Activated CD4-positive, alpha-beta T cell treated with anti-CD3 and anti-CD28 coated beads, Interleukin-2, amount 50 U/mL, for 16 hours (primary cell): ENCODE results near the gene MMP19.
"Not testable (repeated sequence)": the region's sequence is repeated elsewhere in the genome, so short reads cannot be mapped to it uniquely, and the experiment has no call there.

Experiments
- DNase-seq: peaks from one replicate; pipeline ENCODE4 v3.0.0-alpha.2; 2020

The MMP19 gene

DNA sequence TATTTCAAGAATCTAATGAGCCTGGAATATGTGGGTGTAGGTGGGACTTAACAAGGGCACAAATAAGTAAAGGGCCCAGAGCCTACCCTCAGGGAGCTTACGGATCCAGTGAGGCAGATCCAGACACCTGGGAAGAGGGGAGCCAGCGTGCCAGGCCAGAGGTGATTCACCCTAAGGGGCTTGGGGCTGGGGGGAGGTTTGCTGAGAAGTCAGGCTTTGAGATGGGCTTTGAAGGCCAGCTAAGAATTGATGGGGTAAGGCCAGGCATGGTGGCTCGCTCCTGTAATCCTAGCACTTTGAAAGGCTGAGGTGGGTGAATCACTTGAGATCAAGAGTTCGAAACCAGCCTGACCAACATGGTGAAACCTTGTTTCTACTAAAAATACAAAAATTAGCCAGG lies 695 bp upstream of the MMP19 start:
- no peak for DNase-seq

DNA sequence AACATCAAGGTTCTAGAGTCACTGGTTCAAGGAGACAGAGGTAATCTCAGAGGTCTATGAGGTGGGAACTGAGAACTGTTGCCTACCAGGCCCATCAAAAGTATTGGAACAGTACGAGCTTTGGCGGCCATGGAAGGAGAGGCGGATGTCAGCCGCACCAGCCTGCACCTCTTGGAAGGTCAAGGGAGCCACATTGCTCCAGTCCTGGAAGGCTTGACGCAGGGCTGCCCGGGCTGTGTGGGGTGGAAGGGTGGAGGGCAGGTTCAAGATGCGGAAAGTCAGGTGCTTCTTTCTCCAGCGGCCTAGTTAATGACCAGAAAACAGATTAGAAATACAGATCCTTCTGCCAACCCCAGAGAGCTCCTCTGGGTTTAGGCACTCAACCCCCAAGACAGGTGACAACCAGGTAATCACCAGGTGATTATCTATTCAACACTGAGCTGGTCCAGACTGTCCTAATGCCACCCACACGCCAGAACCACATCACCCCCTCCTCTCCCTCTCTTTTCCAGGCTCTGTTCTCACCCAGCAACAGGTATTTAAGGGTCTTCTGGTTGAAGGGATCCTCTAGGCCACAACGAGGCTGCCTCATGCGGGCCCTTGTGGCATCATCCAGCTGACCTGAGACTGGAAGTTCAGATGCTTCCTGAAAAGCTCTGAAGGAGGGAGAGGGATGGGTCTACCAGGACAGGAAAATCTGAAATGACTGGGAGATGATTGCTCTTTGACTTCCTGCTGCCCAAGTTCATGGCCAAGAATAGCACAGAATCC lies 2.0 kb downstream of the MMP19 start:
- DNase-seq, result no peak

DNA sequence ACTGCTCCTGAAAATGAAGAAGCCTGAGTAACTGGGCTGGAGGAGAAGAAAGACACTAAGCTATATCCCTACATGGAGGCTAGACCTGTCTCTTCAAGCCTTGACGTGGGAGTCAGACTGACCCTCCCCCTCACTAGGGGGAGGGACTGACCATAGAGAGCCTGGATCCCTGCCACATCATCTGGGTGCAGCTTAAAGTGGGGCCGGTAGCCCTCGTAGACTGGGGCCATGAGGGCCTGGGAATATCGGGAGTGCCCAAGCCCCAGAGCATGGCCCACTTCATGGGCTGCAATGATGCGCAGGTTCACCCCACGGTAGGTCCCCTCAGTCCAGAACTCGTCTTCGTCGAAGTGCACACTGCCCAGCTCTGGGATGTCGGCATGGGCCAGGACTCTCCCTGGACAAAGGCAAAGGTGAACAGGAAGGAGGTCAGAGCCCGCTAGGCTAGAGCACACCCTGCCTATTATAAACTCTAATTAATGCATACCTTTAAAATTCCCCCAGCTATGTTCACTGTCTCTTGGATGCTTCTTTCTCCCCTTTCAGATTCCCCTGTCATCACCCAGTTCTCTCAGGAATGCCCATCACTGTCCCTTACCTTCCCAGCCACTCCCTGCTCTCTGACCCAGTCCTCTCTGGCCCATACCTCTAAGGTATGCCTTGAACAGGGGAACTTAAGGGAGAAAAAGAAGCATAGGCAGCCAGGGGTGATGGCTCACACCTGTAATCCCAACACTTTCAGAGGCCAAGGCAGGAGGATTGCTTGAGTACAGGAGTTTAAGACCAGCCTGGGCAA lies 3.2 kb downstream of the MMP19 start:
- no peak for DNase-seq

DNA sequence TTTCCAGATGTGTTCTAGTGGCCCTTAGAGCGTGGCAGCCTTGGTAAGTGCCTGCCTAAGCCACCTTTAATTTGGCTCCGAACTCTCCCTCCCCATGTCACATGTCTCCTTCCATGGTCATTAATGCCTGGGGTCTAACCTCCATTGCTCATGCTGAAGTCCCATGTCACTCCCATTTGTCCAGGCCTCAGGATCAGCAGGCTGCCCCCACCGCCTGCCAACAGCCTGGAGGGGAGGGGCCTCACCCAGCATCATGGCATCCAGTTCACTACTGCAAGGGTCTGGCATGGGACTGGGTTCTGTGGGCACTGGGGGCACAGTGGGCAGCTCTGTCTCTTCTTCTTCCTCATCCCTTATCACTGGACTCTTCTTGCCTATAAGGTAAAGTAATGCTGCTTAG lies 4.4 kb downstream of the MMP19 start:
- DNase-seq, result no peak

DNA sequence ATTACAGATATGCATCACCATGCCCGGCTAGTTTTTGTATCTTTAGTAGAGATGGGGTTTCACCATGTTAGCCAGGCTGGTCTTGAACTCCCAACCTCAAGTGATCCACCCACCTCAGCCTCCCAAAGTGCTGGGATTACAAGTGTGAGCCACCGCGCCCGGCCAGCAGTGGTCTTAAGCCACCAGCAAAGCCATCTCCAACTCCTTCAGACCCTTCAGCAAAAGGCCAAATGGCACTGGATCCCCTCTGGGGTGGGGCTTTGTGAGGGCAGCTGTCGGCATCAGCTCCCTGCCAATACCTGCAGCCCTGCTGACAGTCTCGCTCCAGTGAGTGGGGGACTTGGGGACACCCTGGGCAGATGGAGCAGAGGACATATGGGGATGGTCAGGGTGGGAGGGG lies 8.3 kb downstream of the MMP19 start:
- DNase-seq, result not testable (repeated sequence)

DNA sequence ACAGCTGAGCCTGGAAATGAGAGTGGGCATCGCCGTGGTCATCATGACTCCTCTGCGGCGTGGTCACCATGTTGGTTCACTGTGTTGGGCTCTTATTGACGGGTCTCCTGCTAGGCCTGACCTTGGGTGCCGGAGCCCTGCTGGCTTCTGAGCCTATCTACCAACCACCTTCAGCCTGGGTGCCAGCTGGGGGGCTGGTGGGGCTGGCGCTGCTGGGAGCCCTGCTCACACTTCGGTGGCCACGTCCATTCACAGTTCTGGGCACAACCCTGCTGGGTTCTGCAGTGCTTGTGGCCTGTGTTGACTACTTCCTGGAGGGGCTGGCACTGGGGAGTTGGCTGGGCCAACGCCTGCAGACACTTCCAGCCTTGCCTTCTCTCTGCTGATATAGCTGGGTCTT lies 9.7 kb downstream of the MMP19 start:
- DNase-seq, result no peak

DNA sequence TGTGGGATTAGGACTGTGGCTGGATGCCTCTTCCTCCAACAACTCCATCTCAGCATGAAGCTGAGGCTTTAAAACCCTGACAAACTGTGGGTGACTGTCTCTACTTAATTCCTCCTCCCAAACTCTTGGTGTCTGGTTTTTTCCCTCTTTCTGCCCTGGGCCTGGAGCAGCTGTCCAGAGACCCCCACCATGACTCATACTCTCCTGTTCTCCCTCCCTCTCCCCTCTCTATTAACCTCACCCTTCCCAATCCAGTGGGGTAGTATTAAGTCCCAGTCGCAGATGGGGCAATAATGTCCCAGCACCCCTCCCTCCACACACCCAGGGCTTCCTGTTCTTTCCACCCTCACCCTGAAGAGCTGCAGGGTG lies 11.3 kb downstream of the MMP19 start:
- no peak for DNase-seq

DNA sequence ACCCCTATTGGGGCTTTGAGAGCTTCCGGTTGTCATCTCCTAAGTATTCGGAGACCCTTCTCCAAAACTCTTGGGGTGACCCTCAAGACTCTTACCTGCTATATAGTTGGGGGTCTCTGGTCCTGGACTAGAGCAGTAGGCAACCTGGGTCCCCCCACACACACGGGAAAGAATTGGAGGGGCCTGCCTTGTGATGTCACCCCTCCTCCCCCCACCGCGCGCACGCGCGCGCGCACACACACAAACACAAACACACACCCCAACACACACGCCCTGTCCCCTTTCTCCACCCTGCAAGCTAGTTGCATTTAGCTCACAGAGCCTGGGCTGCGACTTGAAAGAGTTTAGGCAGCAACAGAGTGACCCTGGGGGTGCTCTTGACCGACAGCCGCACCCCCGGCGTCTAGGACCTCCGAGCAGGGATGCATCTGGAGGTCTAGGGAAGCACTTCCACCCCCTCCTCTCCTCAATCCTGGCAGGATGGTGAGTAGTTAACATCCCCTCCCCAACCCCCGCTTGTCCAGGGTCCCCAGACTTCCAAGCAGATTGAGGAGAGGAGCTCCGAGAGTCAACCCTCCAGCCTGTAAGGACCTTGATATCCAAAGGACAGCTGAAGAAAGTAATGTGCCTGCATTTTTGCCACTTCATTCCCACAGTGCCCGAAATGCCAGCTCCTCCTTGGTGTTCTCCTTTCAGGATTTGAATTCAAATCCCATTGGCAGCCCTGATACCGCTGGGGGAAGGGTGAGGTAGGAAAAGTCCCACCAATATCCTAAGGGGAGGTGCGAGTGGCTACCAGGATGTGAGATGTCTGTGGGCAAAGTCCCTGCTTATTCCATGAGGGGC lies 11.9 kb downstream of the MMP19 start:
- peak; percentile 51 for DNase-seq

DNA sequence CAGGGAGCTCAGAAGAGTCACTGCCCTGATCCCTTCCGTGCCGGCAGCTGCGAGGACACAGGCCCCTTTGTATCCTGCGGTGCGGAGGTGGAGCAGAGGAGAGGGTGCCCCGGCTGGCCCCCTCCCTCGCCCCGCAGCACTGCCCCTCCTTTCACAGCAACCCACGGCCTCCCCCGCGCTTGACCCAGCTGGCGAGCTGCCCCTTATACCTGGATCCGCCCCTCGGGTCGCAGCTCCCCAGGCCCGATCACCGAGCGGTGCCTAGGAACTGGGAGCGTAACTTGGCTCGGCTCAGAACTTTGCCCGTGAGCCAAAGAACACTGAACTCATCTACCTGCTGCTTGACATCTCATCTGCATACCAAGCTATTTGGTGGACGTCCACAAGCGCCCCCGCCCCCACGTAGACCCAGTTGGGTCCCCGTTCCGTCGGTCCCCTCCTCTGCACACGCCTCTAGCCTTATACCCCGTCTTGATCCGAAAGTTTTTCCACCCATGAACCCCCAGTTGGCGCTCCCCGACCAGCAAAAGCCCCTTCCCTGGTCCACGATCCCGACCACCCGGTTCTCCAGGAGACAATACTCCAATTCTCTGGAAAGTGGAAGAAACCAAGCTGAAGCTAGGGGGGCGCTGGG lies 12.7 kb downstream of the MMP19 start:
- DNase-seq, result peak; percentile 22

DNA sequence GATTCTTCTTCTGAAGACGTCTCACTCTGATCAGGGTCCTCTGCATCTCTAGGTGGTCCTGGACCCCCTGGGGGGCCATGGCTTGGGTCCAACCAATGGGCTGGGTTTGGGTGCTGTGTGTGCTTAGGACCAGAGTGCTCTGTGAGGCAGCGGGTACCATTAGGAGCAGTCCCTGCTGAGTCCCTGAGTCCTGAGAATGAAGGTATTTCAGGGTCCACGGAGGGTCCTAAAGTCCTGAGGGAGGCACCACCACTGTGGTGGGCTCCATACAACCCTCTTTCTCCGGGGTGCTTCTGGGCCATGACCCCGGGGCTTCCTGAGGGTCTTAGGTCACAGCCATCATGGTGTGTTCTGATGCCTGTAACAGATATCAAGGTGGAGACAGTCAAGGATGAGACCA lies 14.4 kb downstream of the MMP19 start:
- no peak for DNase-seq

DNA sequence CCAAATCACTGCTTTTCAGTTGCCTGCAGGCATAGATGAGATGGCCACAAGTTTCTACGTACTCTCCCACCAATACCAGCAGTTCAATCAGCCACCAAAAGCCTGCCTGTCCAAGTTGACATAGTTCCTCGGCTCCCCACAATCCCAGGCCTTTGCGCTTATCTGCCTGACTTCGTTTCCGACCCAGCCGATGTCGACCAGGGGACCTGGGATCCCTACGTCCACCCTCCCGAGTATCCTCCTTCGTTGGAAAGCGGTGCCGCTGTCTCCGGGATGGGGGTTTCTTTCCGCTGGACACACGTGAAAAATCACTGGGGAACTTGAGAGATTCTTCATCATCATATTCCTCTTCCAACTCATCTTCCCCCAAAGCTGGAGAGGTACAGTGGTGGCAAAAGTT lies 14.9 kb downstream of the MMP19 start:
- DNase-seq, result no peak

DNA sequence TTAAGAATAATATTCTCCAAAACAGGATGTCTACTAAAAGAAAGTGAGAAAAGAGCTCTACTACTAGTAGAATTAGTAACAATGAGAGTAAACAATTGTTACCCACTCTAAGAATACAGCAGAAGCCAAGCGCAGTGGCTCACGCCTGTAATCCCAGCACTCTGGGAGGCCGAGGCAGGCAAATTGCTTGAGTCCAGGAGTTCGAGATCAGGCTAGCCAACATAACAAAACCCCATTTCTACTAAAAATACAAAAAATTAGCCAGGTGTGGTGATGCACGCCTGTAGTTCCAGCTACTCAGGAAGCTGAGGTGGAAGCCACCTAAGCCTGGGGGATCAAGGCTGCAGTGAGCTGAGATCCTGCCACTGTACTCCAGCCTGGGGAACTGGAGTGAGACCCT lies 18.0 kb downstream of the MMP19 start:
- no peak for DNase-seq

DNA sequence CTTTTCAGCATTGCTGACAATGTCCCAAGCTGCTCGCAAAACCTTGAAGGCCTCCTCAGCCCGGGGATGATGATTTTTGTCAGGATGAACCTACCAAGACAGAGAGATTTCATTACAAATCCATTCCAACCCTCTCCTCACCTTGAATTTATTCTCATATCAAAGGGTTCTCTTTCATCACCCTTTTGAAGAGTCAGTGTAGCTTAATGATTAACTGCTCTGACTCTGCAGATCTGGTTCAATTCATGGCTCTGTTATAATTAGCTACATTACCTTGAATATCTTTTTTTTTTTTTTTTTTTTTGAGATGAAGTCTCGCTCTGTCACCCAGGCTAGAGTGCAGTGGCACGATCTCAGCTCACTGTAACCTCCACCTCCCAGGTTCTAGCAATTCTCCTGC lies 19.3 kb downstream of the MMP19 start:
- DNase-seq, result no peak

DNA sequence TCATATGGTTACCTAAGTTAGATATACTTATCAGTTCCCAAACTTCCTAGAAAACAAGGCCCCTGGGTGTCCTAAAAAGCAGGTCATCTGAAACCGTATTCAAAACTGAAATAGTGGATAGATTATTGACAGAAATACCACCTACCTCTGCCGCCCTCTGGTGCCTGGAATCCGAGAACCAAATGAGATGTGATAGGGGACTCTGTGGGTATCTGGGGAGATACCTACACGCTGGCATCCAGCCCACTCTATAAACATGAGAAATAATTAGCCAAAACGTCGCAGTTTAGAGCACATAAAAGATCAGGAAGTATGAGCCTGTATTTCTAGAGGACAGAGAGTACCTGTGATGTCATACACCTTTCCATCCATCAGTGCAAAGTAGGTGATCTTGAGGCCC lies 20.5 kb downstream of the MMP19 start:
- DNase-seq, result no peak

DNA sequence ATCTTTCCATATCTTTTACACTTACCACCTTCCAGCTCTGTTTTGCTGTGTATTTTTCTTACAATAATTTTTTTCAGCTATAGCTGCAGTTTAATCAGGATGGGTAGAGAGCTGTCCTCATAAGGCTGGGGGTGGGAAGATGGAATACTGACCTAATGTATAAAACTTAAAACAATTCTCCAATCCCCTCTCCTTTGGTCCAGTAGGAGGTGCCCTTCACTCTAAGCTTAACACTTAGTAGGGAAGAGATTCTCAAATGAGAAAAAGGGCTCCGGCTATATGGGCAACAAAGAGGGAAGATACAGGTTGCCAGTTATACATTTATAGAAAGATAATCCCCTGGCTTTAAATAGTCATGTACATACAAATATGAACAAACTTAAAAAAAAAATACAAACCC lies 22.1 kb downstream of the MMP19 start:
- no peak for DNase-seq

DNA sequence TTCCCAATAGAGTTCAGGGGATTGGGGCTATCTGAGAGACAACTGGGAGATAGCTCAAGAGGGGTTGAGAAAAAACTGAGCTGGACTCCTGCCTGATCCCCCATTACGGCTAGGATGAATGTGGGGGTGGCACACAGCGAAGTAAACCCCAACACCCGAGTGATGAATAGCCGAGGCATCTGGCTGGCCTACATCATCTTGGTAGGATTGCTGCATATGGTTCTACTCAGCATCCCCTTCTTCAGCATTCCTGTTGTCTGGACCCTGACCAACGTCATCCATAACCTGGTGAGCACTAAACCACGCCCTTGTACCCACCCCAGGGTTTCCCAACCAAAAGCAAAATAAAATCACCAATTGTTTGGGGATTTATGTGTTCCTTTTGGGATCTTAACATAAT lies 23.9 kb downstream of the MMP19 start:
- no peak for DNase-seq

DNA sequence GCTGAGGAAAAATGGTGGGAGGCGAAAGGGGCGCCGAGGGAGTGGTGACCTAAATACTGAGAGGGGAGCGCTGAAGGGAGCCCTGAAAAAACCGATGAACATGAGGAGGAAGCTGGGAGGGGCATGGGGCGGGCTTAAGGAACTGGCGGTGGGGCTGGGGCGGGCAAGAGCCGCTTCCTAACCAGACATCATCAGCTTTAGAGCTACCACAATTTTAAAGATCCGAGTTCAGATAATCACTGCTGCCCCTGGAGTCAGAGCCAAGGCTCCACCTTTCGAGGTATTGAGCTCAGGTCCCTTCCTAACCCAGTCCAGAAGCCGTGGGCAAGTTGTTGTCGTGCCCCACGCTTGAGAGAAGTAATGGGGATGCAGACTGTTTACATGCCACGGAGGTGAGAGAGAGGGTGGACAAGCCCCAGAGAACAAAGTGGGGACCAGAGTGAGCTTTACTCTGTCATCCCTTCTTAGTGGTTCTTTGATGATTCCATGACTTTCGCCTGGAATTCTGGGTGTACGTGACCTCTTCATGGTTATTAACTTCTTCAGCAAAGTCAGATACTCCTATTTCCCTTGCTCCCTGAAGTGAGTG lies 24.5 kb downstream of the MMP19 start:
- DNase-seq, result no peak

DNA sequence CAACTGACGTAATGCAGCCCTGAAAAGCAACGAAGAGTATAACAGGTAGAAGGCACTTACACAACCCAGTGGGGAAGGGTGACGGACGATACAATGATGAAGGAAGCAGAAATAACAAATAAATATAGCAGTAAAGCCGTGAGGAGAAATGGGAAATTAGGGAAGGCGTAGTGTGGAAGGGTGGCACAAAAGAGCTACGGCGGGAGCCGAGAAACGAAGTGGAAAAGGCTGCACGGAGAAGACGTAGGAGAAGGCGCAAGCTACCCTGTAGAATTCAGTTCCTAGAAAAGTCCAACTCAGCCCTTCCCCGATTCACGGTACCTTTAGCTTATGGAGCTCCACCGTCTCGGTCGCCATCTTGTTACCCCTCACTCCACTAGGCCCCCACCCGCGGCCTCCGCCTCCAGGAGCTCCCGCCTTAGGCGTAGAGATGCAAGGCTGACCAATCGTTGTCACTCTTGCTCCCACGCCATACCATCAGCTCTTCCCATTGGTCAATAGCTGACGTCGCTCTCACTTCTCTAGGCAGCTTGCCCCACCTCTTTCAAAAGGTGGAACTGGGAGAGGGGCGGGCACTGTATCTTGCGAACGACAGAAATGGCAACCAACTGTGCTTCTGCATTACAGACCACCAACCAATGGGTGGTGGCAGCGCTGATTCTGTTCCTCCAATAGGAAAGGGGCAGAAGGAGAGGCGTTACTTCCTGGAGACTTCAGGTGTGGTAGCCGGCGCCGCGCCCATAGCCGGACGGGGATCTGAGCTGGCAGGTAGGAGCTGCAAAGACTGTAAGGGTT lies 25.2 kb downstream of the MMP19 start, which contains the start of the genes ORMDL2 and SARNP:
ORMDL2 (plus strand) TSS at position 697 of the 795 bp plus-strand sequence. CDS start 959 bp downstream, outside the sequence.
SARNP (minus strand) TSS at position 380 of the 795 bp plus-strand sequence; CDS start at position 357, 23 bp downstream.
- DNase-seq, result peak; percentile 100

DNA sequence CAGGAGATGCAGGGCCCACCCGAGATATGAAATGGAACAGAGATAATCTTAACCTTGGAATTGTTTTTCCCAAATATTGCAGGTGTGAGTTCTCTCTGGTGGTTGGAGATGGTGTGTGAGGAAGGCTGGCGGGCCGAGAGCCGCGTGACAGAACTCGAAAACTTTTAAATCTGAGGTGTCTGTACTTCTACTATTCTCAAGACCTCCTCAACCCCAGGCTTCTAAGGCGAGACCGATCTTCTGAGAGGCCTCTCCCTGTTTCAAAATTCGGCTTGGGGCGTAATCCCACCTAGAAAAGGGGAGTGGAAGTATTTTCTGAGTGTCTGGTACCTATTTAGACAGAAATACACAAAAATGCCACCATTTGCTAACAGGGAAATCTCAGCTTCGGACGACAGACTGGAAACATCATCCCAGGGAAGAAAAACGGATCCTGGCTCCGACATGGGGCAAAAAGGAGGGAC lies 25.8 kb downstream of the MMP19 start:
- no peak for DNase-seq

DNA sequence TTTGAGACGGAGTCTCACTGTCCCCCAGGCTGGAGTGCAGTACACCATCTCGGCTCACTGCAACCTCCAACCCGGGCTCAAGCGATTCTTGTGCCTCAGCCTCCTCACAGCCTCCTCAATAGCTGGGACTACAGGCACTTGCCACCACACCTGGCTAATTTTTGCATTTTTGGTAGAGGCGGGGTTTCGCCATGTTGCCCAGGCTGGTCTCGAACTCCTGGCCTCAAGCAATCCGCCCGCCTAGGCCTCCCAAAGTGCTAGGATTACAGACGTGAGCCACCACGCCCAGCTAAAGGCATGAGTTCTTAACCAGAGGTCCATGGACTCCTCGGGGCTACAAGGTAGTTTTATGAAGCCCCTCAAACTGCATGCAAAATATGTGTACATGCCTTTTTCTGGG lies 27.3 kb downstream of the MMP19 start:
- DNase-seq, result no peak

DNA sequence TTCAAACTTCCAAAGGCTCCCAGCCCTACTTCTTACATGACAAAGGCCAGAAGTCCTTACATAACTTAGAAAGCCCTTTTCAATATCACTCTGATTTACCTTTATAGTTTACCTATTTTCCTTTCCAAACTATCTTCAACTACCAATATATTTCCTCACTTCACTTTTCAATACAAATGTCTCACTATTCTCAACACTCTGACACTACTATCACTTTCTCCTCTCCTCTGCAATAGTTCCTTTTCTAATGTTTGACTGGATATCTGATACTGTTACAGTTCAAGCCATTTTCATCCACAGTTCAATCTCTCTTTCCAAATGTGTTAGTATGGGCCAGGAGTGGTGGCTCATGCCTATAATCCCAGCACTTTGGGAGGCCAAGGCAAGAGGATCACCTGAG lies 28.5 kb downstream of the MMP19 start:
- no peak for DNase-seq
